GM18867 (cell line): Measurements from ENCODE around the gene ART1.
"Not testable (repeated sequence)": the region's sequence is repeated elsewhere in the genome, so short reads cannot be mapped to it uniquely, and the experiment has no call there.

Experiments used
- ATAC-seq: cut with Tn5 transposase; IDR thresholded peaks from one replicate; pipeline ENCODE4 v1.9.1; 2021; ENCODE audit warnings: mild to moderate bottlenecking, moderate library complexity; ENCODE audit not compliant: unreplicated experiment

The ART1 gene

DNA sequence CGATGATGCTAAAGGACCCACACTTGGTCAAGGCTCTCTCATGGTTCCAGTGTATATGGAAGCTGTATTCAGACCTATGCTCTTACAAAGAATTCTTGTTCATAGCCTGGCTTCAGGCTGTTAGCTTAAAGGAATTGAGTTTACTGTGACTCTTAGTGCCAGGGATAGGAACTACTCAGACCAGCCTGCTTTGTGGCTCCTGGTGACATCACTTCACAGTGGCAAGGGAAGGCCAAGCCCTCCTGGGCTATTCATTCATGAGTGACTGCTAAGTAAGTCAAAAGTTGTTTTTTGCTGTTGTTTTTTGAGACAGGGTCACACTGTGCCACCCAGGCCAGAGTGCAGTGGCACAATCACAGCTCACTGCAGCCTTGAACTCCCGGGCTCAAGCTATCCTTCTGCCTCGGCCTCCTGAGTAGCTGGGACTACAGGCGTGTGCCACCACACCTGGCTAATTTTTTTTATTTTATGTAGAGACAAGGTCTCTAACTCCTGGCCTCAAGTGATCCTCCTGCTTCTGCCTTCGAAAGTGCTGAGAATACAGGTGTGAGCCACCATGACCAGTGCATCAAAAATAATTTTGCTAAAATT lies 12.8 kb upstream of the ART1 start:
- no peak for ATAC-seq

DNA sequence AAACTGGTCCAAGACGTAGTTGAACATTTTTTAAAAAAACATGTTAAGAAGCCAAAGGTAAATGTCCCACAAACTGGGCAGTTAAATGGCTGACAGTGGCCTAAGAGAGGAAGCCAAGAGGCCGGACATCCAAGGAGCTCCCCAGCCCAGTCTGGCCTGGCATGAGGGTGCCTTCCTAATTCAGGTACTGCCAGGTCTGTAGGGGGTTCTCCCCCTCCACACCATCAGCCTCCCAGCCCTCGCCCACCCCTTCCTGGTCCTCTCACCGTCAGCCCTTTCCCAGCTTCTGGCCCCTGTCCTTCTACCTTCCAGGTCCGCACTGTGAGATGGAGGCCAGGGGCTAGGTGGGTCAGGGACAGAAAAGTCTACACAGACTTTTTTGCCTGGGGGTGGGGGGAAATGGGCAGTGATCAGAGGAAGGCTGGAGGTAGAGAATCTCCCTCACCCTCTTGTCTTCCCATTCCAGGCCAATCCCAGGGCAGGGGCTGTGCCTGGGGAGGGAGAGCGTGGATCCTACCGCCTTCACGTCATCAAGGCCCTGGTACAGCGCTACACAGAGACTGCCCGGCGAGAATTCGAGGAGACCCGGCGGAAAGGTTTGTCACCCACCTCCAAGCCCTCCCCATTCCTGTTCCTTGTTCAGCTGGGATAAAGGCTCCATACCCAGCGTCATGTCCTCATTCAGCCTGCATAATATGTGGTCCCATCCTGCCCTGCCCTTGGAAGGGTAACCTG lies 9.1 kb upstream of the ART1 start:
- no peak for ATAC-seq

DNA sequence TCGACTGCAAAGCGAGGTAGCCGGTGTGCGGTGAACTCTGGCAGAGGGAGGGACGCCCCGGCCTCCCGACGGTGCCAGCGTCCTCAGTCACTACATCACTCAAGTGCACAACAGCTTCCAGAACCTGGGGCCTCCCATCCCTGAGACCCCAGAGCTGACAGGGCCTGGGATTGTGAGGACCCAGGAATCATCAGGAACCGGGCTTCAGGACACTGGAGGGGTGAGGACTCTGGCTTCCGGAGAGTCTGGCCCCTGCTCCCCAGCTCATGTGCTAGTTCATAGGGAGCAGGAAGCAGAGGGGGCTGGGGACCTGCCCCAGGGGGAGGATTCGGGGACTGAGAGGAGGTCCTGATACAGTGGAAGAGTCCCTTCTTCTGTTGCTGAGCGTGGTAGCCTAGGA lies 7.7 kb upstream of the ART1 start:
- ATAC-seq = no peak

DNA sequence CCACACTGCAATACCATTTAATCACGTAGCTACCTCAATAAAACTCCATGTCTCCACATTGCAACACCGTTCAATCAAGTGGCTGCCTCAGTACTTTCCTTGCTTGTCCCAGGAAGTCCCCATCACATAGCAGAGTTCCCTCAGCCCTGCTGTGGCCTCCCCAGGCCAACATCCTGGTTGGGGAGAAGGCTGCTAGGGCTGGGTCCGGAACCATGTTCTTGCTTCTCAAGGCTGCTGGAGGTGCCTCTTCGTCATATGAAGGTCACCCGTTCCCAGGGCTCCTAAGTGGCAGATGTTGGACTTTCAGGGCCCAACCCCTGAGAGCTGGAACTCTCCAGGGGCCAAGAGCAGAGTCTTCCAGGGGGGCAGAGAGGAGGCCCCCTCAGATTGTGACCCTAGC lies 6.4 kb upstream of the ART1 start:
- ATAC-seq = no peak

DNA sequence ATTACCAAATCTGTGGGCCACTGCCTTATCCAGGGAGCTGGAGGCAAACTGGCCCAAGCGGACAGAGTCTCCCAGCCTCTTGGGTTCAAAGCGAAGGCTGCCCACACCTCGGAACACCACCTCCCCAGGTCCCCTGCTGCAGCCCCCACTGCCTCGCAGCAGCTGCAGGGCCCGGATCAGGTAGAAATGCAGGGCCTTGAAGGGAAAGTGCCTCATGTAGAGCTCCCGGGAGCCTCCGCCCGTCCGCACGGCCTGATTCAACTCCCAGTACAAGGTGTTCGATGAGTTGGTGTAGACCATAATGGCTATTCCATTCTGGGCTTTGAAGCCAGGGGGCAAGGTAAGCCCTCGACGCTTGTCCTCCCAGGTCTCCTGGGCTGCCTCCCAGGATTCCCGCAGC lies 5.1 kb upstream of the ART1 start:
- no peak for ATAC-seq

DNA sequence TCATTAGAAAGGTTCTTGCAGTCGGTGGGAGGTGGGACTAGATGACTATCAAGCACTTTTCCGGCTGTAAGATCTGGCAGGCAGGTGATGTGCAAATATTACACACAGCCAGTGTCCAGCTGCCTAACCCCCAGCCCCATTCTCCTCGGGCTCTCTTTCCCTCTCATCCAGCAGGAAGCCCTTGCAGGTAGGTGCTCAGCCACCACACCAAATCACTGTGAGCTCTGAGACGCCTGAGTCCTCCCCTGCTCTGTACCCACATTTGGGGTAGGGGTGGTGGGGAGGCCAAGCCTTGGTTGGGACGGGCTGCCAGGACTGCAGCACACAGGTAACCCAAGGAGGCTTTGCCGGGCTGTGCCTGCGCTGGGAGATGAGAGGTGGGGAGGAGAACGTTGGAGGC lies 3.7 kb upstream of the ART1 start:
- no peak for ATAC-seq

DNA sequence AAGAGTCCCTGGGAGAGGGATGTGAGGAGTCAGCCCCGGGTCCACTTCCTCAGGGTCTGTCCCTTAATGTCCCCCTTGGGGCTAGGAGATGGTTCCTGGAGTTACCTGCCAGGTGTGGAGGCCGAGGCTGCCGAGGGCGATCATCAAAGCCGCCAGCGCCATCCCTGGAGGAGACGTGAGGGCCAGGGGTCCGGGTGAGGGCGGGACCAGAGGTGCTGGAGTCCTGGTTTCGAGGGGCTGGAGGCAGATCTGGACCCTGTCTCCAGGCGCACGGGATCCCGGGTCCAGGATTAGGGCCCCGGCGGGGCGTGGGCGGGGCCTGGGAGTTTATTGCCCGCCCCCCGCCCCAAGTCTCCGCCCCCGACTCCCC lies 3.2 kb upstream of the ART1 start, which contains the start of gene ART5:
Gene ART5, minus strand, starts transcription at position 292 of the 370 bp plus-strand sequence. Its CDS starts 130 bp downstream, at position 162.
- ATAC-seq = no peak

DNA sequence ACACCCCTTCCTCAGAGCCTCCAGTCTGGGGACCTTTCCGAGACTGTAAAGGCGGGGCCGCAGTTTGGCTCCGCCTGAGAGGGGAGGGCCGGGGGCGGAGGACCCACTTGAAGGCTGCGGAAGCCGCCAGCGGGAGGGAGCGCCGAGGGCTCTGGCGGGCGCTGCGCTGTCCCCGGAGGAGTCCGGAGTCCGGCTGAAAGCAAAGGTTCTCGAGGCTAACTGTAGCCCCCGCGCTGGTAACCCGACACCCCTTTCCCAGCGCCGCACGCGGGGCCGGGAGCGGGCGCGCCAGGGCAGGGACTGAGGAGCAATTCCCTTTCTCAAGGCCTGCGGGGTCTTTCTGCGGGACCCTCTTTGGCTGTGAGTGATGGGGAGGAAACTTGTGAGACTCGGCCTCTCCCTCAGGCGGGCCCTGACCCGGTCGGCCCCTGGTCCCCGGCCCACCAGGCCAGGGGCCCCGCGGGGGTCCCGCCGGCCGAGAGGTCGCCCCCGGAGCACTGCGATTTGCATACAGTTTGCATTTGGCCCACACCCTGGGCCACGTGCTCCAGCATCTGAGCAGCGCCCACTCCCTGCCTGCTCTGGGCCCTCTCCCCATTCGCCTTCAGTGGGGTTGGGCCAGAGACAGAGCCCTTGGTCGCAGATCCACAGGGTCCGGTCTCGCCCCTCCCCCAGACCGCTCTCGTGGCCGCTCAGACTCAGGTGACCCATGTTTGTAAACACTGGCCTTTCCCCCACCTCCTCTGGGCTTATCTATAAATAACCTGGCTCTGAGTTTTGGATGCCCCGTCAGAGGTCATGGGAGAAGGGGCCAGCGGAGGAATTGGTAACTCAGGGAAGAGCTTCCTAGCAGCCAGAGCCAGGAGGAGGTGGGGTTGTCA lies 2.6 kb upstream of the ART1 start:
- ATAC-seq = no peak

DNA sequence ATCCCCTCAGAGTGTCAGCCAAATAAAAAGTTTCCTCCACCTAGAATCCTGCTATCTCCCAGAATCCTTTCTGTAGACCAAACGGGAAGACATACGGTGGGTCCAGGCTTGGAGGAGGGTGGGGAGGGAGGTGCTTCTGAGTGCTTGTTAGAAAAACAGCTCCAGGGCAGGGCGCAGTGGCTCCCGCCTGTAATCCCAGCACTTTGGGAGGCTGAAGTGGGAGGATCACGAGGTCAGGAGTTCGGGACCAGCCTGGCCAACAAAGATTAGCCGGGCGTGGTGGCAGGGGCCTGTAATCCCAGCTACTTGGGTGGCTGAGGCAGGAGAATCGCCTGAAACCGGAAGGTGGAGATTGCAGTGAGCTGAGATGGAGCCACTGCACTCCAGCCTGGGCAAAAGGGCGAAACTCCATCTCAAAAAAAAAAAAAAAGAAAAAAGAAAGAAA lies 1.8 kb upstream of the ART1 start:
- not testable (repeated sequence) for ATAC-seq

DNA sequence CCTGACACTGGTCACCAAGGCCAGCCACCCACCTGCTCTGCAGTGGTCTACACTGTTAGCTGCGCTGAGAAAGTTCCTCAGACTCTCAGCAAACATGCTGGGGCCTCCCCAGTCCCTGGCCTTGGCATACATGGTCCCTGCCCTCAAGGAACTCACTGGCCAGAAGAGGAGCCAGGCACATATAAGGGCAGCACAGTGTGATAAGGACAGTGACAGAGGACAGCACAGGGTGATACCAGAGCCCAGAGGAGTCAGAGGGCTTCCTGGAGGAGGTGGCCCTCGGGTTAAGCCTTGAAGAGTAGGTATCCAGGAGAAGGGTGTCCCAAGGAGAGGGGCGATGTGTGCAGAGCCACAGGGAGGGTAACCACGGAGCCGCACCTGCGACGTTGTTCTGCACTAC lies 624 bp downstream of the ART1 start:
- ATAC-seq = no peak

DNA sequence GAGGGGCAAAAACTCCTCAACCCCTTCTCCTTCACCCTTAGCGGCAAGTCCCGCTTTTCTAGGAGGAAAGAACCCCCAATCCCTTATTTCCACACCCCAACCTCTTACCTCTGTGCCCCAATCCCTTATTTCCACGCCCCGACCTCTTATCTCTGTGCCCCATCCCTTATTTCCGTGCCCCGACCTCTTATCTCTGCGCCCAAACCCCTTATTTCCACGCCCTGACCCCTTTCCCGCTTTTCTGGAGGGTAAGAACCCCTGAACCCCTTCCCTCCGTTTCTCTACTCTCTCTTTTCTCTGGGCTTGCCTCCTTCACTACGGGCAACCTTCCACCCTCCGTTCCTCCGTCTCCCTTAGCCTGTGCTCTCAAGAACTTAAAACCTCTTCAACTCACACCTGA lies 3.9 kb downstream of the ART1 start:
- ATAC-seq = not testable (repeated sequence)

DNA sequence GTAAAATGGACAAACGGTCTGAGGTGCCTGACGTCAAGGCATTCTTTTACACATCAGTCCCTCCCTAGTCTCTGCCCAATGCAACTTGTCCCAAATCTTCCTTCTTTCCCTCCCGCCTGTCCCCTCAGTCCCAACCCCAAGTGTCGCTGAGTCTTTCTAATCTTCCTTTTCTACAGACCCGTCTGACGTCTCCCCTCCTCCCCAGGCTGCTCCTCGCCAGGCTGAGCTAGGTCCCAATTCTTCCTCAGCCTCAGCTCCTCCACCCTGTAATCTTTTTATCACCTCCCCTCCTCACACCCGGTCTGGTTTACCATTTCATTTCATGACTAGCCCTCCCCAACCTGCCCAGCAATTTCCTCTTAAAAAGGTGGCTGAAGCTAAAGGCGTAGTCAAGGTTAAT lies 4.4 kb downstream of the ART1 start:
- ATAC-seq = not testable (repeated sequence)

DNA sequence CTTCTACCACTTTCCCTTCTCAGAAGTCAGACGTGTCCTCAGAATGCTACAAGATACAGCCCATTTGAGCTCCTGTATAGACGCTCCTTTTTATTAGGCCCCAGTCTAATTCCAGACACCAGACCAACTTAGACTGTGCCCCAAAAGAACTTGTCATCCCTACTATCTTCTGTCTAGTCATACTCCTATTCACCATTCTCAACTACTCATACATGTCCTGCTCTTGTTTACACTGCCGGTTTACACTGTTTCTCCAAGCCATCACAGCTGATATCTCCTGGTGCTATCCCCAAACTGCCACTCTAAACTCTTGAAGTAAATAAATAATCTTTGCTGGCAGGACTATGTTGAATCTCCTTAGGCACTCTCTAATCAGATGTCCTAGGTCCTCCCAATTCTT lies 7.6 kb downstream of the ART1 start:
- ATAC-seq = not testable (repeated sequence)

DNA sequence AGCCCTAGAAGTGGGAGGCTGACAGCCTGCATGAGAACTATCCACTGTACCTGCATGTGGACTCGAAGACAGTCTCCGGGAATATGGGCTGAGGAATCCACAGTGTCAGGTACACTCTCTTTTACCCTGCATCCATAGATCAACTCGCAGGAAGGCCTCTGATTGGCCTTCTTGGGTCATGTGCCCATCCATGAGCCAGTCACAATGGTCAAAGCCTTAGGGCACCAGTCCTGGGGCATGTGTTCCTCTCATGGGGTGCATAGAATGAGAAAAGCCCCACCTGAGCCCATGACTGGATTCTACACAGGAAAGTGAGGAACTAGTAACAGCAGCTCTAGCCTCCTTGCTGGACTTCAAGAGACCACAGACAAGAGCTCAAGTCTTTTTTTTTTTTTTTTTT lies 10.6 kb downstream of the ART1 start:
- no peak for ATAC-seq

DNA sequence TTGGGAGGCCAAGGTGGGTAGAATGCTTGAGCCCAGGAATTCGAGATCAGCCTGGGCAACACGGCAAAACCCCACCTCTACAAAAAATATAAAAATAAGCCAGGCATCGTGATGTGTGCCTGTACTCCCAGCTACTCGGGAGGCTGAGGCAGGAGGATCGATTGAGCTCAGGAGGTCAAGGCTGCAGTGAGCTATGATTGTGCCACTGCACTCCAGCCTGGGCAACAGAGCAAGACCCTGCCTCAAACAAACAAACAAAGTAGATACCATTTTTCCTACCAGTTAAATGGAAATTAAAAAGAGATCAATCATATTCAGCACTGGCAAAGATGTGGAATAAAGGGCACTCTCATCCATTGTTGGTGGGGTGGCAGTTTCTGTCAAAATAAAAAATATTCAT lies 12.4 kb downstream of the ART1 start:
- ATAC-seq = not testable (repeated sequence)

DNA sequence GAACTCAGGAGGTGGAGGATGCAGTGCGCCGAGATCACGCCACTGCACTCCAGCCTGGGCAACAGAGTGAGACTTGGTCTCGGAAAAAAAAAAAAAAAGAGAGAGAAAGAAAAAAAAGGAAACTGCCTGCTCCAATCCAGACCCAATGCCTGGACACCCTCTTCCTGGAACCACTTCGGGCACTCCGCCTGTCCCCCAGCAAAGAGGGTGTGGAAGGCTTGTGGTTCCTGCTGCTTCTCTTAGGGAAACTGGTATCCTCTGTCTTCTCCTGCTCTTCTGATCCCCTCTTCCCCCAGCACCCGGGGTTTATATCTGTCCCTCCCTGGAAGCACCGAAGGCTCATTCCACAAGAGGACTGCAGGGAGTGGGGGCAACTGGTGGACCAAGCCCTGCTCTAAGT lies 13.3 kb downstream of the ART1 start:
- ATAC-seq = no peak

DNA sequence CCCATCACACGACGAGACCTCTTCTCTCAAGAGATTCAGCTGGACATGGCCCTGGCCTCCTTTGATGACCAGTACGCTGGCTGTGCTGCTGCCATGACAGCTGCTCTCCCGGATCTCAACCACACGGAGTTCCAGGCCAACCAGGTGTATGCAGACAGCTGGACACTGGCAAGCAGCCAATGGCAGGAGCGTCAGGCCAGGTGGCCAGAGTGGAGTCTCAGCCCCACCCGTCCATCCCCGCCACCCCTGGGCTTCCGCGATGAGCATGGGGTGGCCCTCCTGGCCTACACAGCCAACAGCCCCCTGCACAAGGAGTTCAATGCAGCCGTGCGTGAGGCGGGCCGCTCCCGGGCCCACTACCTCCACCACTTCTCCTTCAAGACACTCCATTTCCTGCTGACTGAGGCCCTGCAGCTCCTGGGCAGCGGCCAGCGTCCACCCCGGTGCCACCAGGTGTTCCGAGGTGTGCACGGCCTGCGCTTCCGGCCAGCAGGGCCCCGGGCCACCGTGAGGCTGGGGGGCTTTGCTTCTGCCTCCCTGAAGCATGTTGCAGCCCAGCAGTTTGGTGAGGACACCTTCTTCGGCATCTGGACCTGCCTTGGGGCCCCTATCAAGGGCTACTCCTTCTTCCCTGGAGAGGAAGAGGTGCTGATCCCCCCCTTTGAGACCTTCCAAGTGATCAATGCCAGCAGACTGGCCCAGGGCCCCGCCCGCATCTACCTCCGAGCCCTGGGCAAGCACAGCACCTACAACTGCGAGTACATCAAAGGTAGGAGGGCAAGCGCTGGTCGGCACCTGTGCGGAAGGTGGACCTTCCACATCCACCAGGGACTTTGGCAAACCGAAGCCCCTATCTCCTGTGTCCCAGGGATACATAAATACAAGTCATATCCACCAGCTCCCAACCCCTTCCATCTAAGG lies 14.9 kb downstream of the ART1 start:
- no peak for ATAC-seq

DNA sequence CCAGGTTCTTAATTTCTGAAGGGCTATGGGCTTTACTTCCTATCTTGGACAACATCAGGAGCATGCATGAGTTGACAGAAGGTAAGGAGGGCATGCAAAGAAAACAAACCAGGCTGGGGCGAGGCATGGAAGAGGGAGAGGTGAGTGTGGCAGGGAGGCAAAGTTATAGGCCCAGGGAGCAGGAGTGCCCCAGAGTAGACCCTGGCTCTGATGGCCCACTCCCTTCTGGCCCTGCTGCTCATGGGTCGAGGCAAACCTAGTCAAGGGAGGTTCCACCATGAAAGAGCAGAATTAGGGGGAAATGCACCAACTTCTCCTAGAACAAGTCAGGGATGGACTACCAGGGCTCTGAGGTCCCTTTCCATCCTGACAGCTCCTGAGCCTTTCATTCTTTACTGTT lies 16.0 kb downstream of the ART1 start:
- no peak for ATAC-seq

DNA sequence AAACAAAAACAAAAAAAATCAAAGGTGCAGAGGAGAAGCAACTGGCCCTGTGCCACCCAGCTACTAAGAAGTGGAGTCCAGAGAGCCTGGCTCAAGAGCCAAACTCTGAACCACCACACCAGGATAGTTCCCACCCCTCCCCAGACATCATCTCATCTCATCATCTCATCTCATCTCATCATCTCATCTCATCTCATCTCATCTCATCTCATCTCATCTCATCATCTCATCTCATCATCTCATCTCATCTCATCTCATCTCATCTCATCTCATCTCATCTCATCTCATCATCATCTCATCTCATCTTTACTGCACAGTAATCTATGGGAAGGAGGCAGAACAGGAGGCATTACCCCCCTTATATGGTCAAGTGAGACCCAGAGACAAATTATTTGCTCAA lies 17.9 kb downstream of the ART1 start:
- no peak for ATAC-seq

DNA sequence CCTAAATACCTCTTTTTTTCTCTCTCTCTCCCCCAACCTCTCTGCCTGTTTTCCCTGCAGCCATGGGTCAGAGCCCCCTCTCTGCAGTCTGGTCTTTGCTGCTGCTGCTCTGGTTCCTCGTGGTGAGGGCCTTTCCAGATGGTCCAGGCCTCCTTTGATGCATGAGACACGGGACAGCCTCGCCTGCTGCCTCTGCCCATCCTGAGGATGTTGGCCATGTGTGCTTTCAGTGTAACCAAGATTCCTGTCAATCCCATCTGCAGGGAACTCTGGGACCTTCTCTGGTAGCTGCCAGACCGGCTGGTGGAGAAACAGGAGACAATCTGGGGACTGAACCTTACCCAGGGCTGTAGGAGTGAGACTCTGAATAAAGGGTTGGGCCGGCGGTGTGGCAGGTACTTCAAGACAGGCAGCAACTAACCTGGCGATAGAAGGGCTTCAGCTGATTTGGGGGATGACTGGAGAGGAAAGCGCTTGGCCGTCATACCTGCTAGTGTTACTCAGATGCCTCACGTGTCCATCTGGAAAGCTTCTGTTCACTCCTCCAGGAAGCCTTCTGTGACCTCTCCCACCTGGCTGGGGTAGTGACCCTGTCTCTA lies 19.2 kb downstream of the ART1 start:
- no peak for ATAC-seq
